Endodermal cell (in vitro differentiated cells): ENCODE results near the gene DENND1A. TPM values are rescaled to one million over a fixed set of nuclear protein-coding genes. Genes with fewer than 3 reads are reported as not detected.
A peak's percentile ranks its signal among the peaks of the same experiment; 100 is the strongest.

Experiments
- DNase-seq: peaks from one replicate; pipeline ENCODE4 v3.0.0-alpha.2; 2017
- H3K27ac ChIP-seq: 2 replicates; pipeline ENCODE4 v1.5.1; 2013; ENCODE audit warnings: mild to moderate bottlenecking, low read depth, low read length, moderate library complexity
- H3K27me3 ChIP-seq: 2 replicates; pipeline ENCODE4 v1.6.1; 2013; ENCODE audit warnings: mild to moderate bottlenecking, low read length, moderate library complexity; ENCODE audit not compliant: insufficient read depth, control insufficient read depth, poor library complexity, severe bottlenecking
- H3K36me3 ChIP-seq: 2 replicates; pipeline ENCODE4 v1.7.0; 2013; ENCODE audit warnings: mild to moderate bottlenecking, low read length, moderate library complexity; ENCODE audit not compliant: control insufficient read depth, insufficient read depth
- H3K4me1 ChIP-seq: one replicate; pipeline ENCODE4 v1.7.0; 2013; ENCODE audit warnings: low read length; ENCODE audit not compliant: control insufficient read depth, insufficient read depth
- H3K4me3 ChIP-seq: 2 replicates; pipeline ENCODE4 v1.5.1; 2013; ENCODE audit warnings: mild to moderate bottlenecking, low read length, moderate library complexity
- H3K9ac ChIP-seq: 2 replicates; pipeline ENCODE4 v1.6.1; 2013; ENCODE audit warnings: mild to moderate bottlenecking, low read length, moderate library complexity; ENCODE audit not compliant: poor library complexity, severe bottlenecking; ENCODE audit errors: extremely low read depth
- H3K9me3 ChIP-seq: 2 replicates; pipeline ENCODE4 v1.6.1; 2013; ENCODE audit warnings: mild to moderate bottlenecking, low read length, moderate library complexity; ENCODE audit not compliant: control insufficient read depth
- H3K27ac Mint-ChIP-seq: 2 replicates; pipeline ENCODE4 v1.8.0; 2020; ENCODE audit warnings: mixed read lengths
- H3K27me3 Mint-ChIP-seq: 2 replicates; pipeline ENCODE4 v1.8.0; 2021; ENCODE audit warnings: mild to moderate bottlenecking, mixed read lengths; ENCODE audit not compliant: insufficient read depth
- H3K36me3 Mint-ChIP-seq: 2 replicates; pipeline ENCODE4 v1.8.0; 2020; ENCODE audit warnings: low read depth, mixed read lengths
- H3K4me1 Mint-ChIP-seq: 2 replicates; pipeline ENCODE4 v1.8.0; 2020; ENCODE audit warnings: mixed read lengths
- H3K4me3 Mint-ChIP-seq: 2 replicates; pipeline ENCODE4 v1.8.0; 2020; ENCODE audit warnings: mild to moderate bottlenecking, moderate library complexity, mixed read lengths
- H3K9me3 Mint-ChIP-seq: 2 replicates; pipeline ENCODE4 v1.8.0; 2020; ENCODE audit warnings: mild to moderate bottlenecking, mixed read lengths
- CTCF ChIP-seq: fragments of 200-600 bp; sonication (generic); conservative IDR thresholded peaks from 2 replicates; pipeline ENCODE4 v1.5.0; 2021; ENCODE audit warnings: antibody characterized with exemption, mild to moderate bottlenecking
- WGBS, 2 experiments: methylation state at CpG; one replicate each; pipeline versions ENCODE4 v1.1.5 to v1.1.7; 2013; ENCODE audit warnings: missing lambda C conversion rate in 2 of 2, mixed read lengths in 1 of 2; ENCODE audit not compliant: insufficient coverage in 1 of 2, insufficient read length in 1 of 2; 5-methylcytosine and 5-hydroxymethylcytosine counted together
- total RNA-seq, 2 donors: library from RNA; stranded (reverse); fragmentation: NEBNext Ultra II Directional in 1 of 2; extraction: Animal tissue kit (Norgen Biotek cat#: 25700) in 1 of 2; gene quantifications; 2 replicates in 1 of 2; 3 replicates in 1 of 2; pipeline ENCODE4 v1.2.1, GENCODE V29; 2021

The DENND1A gene
- total RNA-seq, 2 donors from 2014 or later: 29.5 to 38.4 TPM

GRCh38 chr9:123617952-123618678 lies 311.8 kb downstream of the DENND1A start:
- no peak overlapping the region for H3K9ac ChIP-seq
- no peak for TF ChIP-seq CTCF
- H3K9me3 ChIP-seq: no peaks in the 10 kb centered on the region
- DNase-seq: no peak
- H3K27ac ChIP-seq: no peak overlapping the region
- H3K4me3 ChIP-seq: no peak overlapping the region
- H3K27me3 ChIP-seq: no peaks in the 10 kb centered on the region
- H3K4me1 ChIP-seq: peaks cover 15% of the 10 kb centered on the region
- H3K9me3 Mint-ChIP-seq: no peaks in the 10 kb centered on the region
- no peaks in the 10 kb centered on the region for H3K36me3 ChIP-seq
- peaks cover 49% of the 10 kb centered on the region for H3K27me3 Mint-ChIP-seq
- H3K36me3 Mint-ChIP-seq: peaks cover 5% of the 10 kb centered on the region
- peaks cover 49% of the 10 kb centered on the region for H3K4me1 Mint-ChIP-seq
- WGBS, 2 experiments: 88 to 90% methylated on average over 5 to 11 of the region's 11 CpGs
- no peak overlapping the region for H3K27ac Mint-ChIP-seq
- H3K4me3 Mint-ChIP-seq: no peak overlapping the region

- H3K9ac ChIP-seq: no peak overlapping the region
- no peak for DNase-seq
- Mint-ChIP-seq H3K9me3 (no peaks in the 10 kb centered on the region), H3K27me3 (peaks cover 52% of the 10 kb centered on the region), H3K36me3 (peaks cover 5% of the 10 kb centered on the region), H3K4me1 (peaks cover 44% of the 10 kb centered on the region), H3K27ac (no peak overlapping the region), H3K4me3 (no peak overlapping the region)
- no peak for TF ChIP-seq CTCF
- H3K4me3 ChIP-seq: no peak overlapping the region
- H3K4me1 ChIP-seq: peaks cover 15% of the 10 kb centered on the region
- no peaks in the 10 kb centered on the region for H3K27me3 ChIP-seq
- H3K27ac ChIP-seq: no peak overlapping the region
- H3K36me3 ChIP-seq: no peaks in the 10 kb centered on the region
- 92 to 98% methylated on average over 8 to 9 of the region's 9 CpGs for whole genome bisulfite sequencing, 2 experiments
- no peaks in the 10 kb centered on the region for H3K9me3 ChIP-seq
Observed at GRCh38 chr9:123617286-123617685, 312.6 kb downstream of the DENND1A start.

- Histone ChIP-seq H3K36me3 (no peaks in the 10 kb centered on the region), H3K9me3 (no peaks in the 10 kb centered on the region), H3K27me3 (no peaks in the 10 kb centered on the region), H3K9ac (no peak overlapping the region), H3K4me1 (peaks cover 15% of the 10 kb centered on the region), H3K4me3 (no peak overlapping the region), H3K27ac (no peak overlapping the region)
- TF ChIP-seq CTCF: no peak
- Mint-ChIP-seq H3K4me3 (no peak overlapping the region), H3K27ac (no peak overlapping the region), H3K4me1 (peaks cover 44% of the 10 kb centered on the region), H3K27me3 (peaks cover 55% of the 10 kb centered on the region), H3K9me3 (no peaks in the 10 kb centered on the region), H3K36me3 (peaks cover 5% of the 10 kb centered on the region)
- DNase-seq: peak; percentile 64
- 84 to 86% methylated on average over 6 to 8 of the region's 8 CpGs for WGBS, 2 experiments
Observed at GRCh38 chr9:123616707-123617106, 313.2 kb downstream of the DENND1A start.
